ENCODE measurements around the gene TCF7L2.

The TCF7L2 gene

GRCh38 chr10:113044016-113044755 lies 94.1 kb downstream of the TCF7L2 start:
- TF ChIP-seq SPI1 (IDR thresholded peaks at IDR 0.05; ENCODE audit: borderline replicate concordance, low read depth) (no peak), GABPA (IDR thresholded peaks at IDR 0.05; ENCODE audit: low read depth) (no peak), POLR2AphosphoS5 (IDR thresholded peaks at IDR 0.05; ENCODE audit: low read depth) (no peak)
- Histone ChIP-seq H3K27ac (replicated peaks) (no peak overlapping the region), H3K27me3 (ENCODE audit: insufficient read depth, poor library complexity, severe bottlenecking) (no peaks in the 10 kb centered on the region), H3K4me3 (replicated peaks; ENCODE audit: insufficient read depth, low read length) (no peak overlapping the region)
- DNase-seq (ENCODE audit: low read depth in 1 of 2, low spot score in 1 of 2) = no peak

- no peaks in the 10 kb centered on the region for H3K27me3 ChIP-seq (ENCODE audit: insufficient read depth, poor library complexity, severe bottlenecking)
- no peak overlapping the region for H3K4me3 ChIP-seq (replicated peaks; ENCODE audit: insufficient read depth, low read length)
- no peak for TF ChIP-seq GABPA (IDR thresholded peaks at IDR 0.05; ENCODE audit: low read depth)
- TF ChIP-seq SPI1 (IDR thresholded peaks at IDR 0.05; ENCODE audit: borderline replicate concordance, low read depth) = no peak
- TF ChIP-seq, protein P1, sequence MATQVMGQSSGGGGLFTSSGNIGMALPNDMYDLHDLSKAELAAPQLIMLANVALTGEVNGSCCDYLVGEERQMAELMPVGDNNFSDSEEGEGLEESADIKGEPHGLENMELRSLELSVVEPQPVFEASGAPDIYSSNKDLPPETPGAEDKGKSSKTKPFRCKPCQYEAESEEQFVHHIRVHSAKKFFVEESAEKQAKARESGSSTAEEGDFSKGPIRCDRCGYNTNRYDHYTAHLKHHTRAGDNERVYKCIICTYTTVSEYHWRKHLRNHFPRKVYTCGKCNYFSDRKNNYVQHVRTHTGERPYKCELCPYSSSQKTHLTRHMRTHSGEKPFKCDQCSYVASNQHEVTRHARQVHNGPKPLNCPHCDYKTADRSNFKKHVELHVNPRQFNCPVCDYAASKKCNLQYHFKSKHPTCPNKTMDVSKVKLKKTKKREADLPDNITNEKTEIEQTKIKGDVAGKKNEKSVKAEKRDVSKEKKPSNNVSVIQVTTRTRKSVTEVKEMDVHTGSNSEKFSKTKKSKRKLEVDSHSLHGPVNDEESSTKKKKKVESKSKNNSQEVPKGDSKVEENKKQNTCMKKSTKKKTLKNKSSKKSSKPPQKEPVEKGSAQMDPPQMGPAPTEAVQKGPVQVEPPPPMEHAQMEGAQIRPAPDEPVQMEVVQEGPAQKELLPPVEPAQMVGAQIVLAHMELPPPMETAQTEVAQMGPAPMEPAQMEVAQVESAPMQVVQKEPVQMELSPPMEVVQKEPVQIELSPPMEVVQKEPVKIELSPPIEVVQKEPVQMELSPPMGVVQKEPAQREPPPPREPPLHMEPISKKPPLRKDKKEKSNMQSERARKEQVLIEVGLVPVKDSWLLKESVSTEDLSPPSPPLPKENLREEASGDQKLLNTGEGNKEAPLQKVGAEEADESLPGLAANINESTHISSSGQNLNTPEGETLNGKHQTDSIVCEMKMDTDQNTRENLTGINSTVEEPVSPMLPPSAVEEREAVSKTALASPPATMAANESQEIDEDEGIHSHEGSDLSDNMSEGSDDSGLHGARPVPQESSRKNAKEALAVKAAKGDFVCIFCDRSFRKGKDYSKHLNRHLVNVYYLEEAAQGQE (IDR thresholded peaks at IDR 0.05; ENCODE audit: insufficient replicate concordance, low read depth) = no peak
- TF ChIP-seq, protein P2, sequence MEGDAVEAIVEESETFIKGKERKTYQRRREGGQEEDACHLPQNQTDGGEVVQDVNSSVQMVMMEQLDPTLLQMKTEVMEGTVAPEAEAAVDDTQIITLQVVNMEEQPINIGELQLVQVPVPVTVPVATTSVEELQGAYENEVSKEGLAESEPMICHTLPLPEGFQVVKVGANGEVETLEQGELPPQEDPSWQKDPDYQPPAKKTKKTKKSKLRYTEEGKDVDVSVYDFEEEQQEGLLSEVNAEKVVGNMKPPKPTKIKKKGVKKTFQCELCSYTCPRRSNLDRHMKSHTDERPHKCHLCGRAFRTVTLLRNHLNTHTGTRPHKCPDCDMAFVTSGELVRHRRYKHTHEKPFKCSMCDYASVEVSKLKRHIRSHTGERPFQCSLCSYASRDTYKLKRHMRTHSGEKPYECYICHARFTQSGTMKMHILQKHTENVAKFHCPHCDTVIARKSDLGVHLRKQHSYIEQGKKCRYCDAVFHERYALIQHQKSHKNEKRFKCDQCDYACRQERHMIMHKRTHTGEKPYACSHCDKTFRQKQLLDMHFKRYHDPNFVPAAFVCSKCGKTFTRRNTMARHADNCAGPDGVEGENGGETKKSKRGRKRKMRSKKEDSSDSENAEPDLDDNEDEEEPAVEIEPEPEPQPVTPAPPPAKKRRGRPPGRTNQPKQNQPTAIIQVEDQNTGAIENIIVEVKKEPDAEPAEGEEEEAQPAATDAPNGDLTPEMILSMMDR (IDR thresholded peaks at IDR 0.05; ENCODE audit: insufficient read depth, low read length) = no peak
- no peak for TF ChIP-seq POLR2AphosphoS5 (IDR thresholded peaks at IDR 0.05; ENCODE audit: low read depth)
- no peak overlapping the region for H3K27ac ChIP-seq (replicated peaks)
- DNase-seq (ENCODE audit: low read depth in 1 of 2, low spot score in 1 of 2) = no peak
These were observed 95.4 kb downstream of the TCF7L2 start for GRCh38 chr10:113045147-113046055.

DNA sequence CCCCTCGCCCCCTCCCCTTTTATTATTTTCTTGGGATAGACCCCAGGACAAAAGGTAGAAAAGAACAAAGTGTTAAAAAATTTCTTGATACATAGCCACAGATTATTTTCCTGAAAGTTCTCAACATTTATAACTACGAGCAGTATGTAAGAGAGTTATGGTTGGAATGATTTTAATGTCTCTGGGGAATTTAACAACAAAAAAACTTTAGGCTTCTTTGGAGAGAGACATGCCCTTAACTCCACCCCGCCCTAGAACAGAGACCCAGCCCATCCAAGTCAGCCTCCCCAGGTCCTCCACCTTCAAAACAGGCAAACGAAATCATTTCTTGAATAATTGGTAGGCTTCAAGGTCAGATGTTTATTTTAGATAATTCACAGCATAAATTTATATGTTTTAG lies 97.1 kb downstream of the TCF7L2 start:
- no peak for DNase-seq (ENCODE audit: low read depth in 1 of 2, low spot score in 1 of 2)
- H3K27me3 ChIP-seq (ENCODE audit: insufficient read depth, poor library complexity, severe bottlenecking) = no peaks in the 10 kb centered on the region
- TF ChIP-seq POLR2AphosphoS5 (IDR thresholded peaks at IDR 0.05; ENCODE audit: low read depth) = no peak
- TF ChIP-seq, protein P1 (IDR thresholded peaks at IDR 0.05; ENCODE audit: insufficient replicate concordance, low read depth) = no peak
- no peak for TF ChIP-seq GABPA (IDR thresholded peaks at IDR 0.05; ENCODE audit: low read depth)
- TF ChIP-seq SPI1 (IDR thresholded peaks at IDR 0.05; ENCODE audit: borderline replicate concordance, low read depth) = no peak
- TF ChIP-seq, protein P2 (IDR thresholded peaks at IDR 0.05; ENCODE audit: insufficient read depth, low read length) = no peak
- H3K27ac ChIP-seq (replicated peaks) = no peak overlapping the region
- no peak overlapping the region for H3K4me3 ChIP-seq (replicated peaks; ENCODE audit: insufficient read depth, low read length)

- Histone ChIP-seq H3K27ac (replicated peaks) (no peak overlapping the region), H3K27me3 (ENCODE audit: insufficient read depth, poor library complexity, severe bottlenecking) (no peaks in the 10 kb centered on the region), H3K4me3 (replicated peaks; ENCODE audit: insufficient read depth, low read length) (no peak overlapping the region)
- TF ChIP-seq POLR2AphosphoS5 (IDR thresholded peaks at IDR 0.05; ENCODE audit: low read depth) (no peak), SPI1 (IDR thresholded peaks at IDR 0.05; ENCODE audit: borderline replicate concordance, low read depth) (no peak), GABPA (IDR thresholded peaks at IDR 0.05; ENCODE audit: low read depth) (no peak)
- TF ChIP-seq, protein P1 (IDR thresholded peaks at IDR 0.05; ENCODE audit: insufficient replicate concordance, low read depth) = no peak
- TF ChIP-seq, protein P2 (IDR thresholded peaks at IDR 0.05; ENCODE audit: insufficient read depth, low read length) = no peak
- no peak for DNase-seq (ENCODE audit: low read depth in 1 of 2, low spot score in 1 of 2)
These were observed 97.5 kb downstream of the TCF7L2 start for GRCh38 chr10:113047605-113047962.
